HG03064 (cell line): ENCODE data around the gene CUL1.

Experiments used
- ATAC-seq: cut with Tn5 transposase; IDR thresholded peaks from one replicate; pipeline ENCODE4 v1.9.1; 2021; ENCODE audit warnings: low read depth; ENCODE audit not compliant: unreplicated experiment

CUL1 gene

DNA sequence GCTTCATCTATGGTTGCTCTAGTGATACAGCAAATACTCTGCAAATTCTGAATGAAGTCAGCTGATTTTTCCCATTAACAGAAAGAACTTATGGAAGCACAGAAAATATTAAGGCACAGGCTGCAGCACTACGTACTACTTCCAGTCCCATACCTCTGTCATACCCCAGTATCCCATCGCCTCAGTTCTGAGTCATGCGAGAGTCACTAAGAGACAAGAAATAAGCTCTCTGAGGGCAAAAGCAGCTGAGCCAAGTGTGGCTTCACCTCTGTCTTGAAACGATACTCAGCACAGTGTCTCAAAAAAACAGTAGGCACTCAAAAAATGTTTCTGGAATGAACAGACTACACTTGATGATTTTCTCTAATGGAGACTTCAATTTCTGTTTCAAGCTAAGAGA, 137.2 kb downstream of the CUL1 start:
- ATAC-seq = no peak

DNA sequence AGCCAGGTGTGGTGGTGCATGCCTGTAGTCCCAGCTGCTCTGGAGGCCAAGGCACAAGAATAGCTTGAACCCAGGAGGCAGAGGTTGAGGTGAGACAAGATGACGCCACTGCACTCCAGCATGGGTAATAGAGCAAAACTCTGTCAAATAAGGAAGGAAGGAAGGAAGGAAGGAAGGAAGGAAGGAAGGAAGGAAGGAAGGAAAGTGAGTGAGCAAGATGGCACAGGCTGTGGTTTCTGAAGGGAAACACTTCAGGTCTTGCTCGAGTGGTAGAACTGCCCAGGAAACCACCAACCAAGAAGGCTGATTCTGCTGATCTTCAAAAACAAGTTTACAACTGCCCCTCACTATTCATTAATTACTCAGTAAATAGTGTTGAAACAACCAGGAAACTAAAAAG, 140.2 kb downstream of the CUL1 start:
- no peak for ATAC-seq

DNA sequence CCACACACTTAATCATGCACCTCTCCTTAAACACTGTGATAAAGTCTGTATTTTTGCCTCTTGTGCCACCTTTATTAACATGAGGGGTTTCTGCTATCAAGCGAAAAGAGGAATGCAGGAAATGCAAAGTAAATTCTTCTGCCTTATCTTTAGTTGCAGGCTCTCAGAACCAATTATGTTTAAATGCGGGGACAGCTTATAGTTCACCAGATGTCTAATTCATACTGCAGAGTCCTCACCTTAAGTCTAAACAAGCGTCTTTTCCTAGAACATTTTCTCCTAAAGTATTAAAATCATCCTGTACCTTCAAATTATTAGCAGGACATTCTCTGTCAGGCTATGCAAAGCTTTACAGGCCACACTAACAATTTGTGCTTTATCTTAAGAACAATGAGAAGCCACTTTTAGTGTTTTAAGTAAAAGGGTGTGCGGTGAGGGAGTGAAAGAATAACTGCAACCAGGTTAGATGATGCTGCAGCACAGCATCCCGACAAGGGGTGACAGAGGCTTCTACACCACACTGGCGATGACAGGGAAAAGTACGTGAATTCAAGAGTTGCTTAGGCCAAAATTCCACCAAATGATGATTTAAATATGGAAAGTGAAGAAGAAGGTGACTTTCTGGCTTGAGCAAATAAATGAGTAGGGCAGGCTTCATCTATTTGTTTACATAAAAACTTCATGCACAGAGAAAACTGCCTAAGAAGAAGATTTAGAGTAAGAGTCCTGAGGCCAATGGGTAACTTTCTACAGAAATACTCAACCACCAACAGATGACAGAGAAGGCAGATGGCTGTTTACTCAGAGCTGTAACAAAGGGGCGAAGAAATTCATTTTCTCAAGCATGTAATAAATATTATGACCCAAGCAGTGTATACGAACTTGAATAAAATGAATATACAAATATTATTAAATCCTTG, 149.4 kb downstream of the CUL1 start:
- no peak for ATAC-seq

DNA sequence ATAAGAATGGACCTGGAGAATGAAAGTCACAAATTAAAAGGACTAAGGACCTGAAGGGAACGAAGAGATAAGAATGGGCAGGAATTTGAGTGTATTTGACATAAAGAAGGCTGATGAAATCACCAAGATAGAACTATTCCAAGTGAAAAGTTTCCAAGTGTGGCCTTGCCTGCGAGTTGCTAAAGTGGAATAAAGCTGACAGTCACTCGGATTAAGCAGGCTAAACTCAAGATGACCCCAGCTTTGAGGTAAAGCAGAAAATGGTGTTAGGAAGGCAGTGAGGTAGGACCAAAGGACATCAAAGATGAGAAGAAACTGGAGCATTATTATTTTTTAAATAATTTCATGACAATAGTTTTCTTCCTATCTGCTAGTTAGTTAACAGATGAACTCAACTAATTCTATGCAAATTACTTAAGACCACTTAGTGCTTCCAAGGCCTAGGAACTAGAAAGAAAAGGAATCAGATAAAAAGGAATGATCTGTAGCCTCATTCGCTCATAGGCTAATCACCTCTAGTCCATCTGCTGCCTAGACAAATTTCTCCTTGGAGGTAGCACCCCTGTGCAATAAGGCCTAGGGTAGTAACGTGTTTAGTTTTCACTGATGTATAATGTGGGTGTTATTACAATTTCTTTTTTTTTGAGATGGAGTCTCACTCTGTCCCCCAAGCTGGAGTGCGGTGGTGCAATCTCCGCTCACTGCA, 150.8 kb downstream of the CUL1 start:
- no peak for ATAC-seq

DNA sequence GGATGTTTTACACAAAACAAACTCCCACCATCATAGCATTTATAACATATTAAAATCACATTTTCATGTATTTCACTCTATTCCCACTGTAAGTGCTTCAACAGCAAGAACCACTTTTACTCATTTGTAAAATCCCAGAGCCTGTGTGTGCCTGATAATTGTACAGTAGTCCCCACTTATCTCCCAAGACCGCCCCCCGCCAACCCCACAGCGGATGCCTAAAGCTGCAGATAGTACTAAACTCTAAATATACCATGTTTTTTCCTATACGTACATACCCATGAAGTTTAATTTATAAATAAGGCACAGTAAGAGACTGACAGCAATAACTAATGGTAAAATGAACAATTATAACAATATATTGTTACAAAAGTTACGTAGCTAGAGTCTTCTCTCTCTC, 151.9 kb downstream of the CUL1 start:
- ATAC-seq = no peak
